ENCODE results near the gene PRRX1.

PRRX1 gene

GRCh38 chr1:170721621-170722020, 57.7 kb downstream of the PRRX1 start:
- DNase-seq (ENCODE audit: low spot score) = no peak

- DNase-seq (ENCODE audit: low spot score) = no peak
These were observed 59.6 kb downstream of the PRRX1 start for GRCh38 chr1:170723518-170723917.

- DNase-seq (ENCODE audit: low spot score) = no peak
These were observed 61.4 kb downstream of the PRRX1 start for GRCh38 chr1:170725326-170725725.

GRCh38 chr1:170727963-170728362, 64.0 kb downstream of the PRRX1 start:
- no peak for DNase-seq (ENCODE audit: low spot score)

GRCh38 chr1:170729225-170730002, 65.5 kb downstream of the PRRX1 start:
- DNase-seq (ENCODE audit: low spot score) = no peak

- DNase-seq (ENCODE audit: low spot score) = no peak
These were observed 66.1 kb downstream of the PRRX1 start for GRCh38 chr1:170730014-170730413.

GRCh38 chr1:170730438-170730837, 66.5 kb downstream of the PRRX1 start:
- DNase-seq (ENCODE audit: low spot score) = no peak

- DNase-seq (ENCODE audit: low spot score) = no peak
These were observed 67.8 kb downstream of the PRRX1 start for GRCh38 chr1:170731566-170732251.

- no peak for DNase-seq (ENCODE audit: low spot score)
These were observed 68.3 kb downstream of the PRRX1 start for GRCh38 chr1:170732252-170732588.

GRCh38 chr1:170734412-170735175, 70.7 kb downstream of the PRRX1 start:
- DNase-seq (ENCODE audit: low spot score) = no peak

GRCh38 chr1:170735366-170736263, 71.7 kb downstream of the PRRX1 start:
- no peak for DNase-seq (ENCODE audit: low spot score)

GRCh38 chr1:170739803-170740202, 75.9 kb downstream of the PRRX1 start:
- no peak for DNase-seq (ENCODE audit: low spot score)

- DNase-seq (ENCODE audit: low spot score) = no peak
These were observed 77.7 kb downstream of the PRRX1 start for GRCh38 chr1:170741678-170742077.

- no peak for DNase-seq (ENCODE audit: low spot score)
These were observed 78.7 kb downstream of the PRRX1 start for GRCh38 chr1:170742600-170742999.

- DNase-seq (ENCODE audit: low spot score) = no peak
These were observed 79.2 kb downstream of the PRRX1 start for GRCh38 chr1:170743083-170743482.

GRCh38 chr1:170749549-170749948, 85.6 kb downstream of the PRRX1 start:
- no peak for DNase-seq (ENCODE audit: low spot score)

- no peak for DNase-seq (ENCODE audit: low spot score)
These were observed 86.0 kb downstream of the PRRX1 start for GRCh38 chr1:170749959-170750358.

GRCh38 chr1:170755795-170756194, 91.9 kb downstream of the PRRX1 start:
- no peak for DNase-seq (ENCODE audit: low spot score)

- no peak for DNase-seq (ENCODE audit: low spot score)
These were observed 95.1 kb downstream of the PRRX1 start for GRCh38 chr1:170758992-170759391.

GRCh38 chr1:170765279-170765678, 101.3 kb downstream of the PRRX1 start:
- DNase-seq (ENCODE audit: low spot score) = no peak

GRCh38 chr1:170765712-170766330, 101.9 kb downstream of the PRRX1 start:
- DNase-seq (ENCODE audit: low spot score) = no peak

GRCh38 chr1:170768929-170769328, 105.0 kb downstream of the PRRX1 start:
- DNase-seq (ENCODE audit: low spot score) = no peak

Data from HuH-7.5 (cell line).